IPS-18c (cell line): ENCODE results near the gene PKD1L1.

Source experiments
- H3K4me3 ChIP-seq: 2 replicates; pipeline ENCODE4 v1.7.0; 2013; ENCODE audit warnings: low read depth, mild to moderate bottlenecking, low read length, moderate library complexity; ENCODE audit not compliant: insufficient read depth
- H3K9me3 ChIP-seq: one replicate; pipeline ENCODE4 v1.6.1; 2013; ENCODE audit warnings: mild to moderate bottlenecking, low read length, moderate library complexity; ENCODE audit not compliant: control insufficient read depth, insufficient read depth

PKD1L1 gene

GRCh38 chr7:47826754-47827153 lies 121.5 kb downstream of the PKD1L1 start:
- H3K9me3 ChIP-seq: no peaks in the 10 kb centered on the region
- no peak overlapping the region for H3K4me3 ChIP-seq

- Histone ChIP-seq H3K4me3 (no peak overlapping the region), H3K9me3 (no peaks in the 10 kb centered on the region)
Observed at GRCh38 chr7:47819607-47819920, 128.7 kb downstream of the PKD1L1 start.

- H3K4me3 ChIP-seq: no peak overlapping the region
- H3K9me3 ChIP-seq: no peaks in the 10 kb centered on the region
Observed at GRCh38 chr7:47818796-47819606, 129.3 kb downstream of the PKD1L1 start.

- Histone ChIP-seq H3K9me3 (no peaks in the 10 kb centered on the region), H3K4me3 (no peak overlapping the region)
Observed at GRCh38 chr7:47817917-47818316, 130.3 kb downstream of the PKD1L1 start.

GRCh38 chr7:47816647-47817046 lies 131.6 kb downstream of the PKD1L1 start:
- H3K9me3 ChIP-seq: no peaks in the 10 kb centered on the region
- H3K4me3 ChIP-seq: no peak overlapping the region

GRCh38 chr7:47815867-47816266 lies 132.4 kb downstream of the PKD1L1 start:
- H3K9me3 ChIP-seq: no peaks in the 10 kb centered on the region
- H3K4me3 ChIP-seq: no peak overlapping the region

GRCh38 chr7:47814905-47815613 lies 133.2 kb downstream of the PKD1L1 start:
- Histone ChIP-seq H3K4me3 (no peak overlapping the region), H3K9me3 (no peaks in the 10 kb centered on the region)

- H3K9me3 ChIP-seq: no peaks in the 10 kb centered on the region
Observed at GRCh38 chr7:47813620-47814260, 134.5 kb downstream of the PKD1L1 start.

GRCh38 chr7:47812429-47813136 lies 135.7 kb downstream of the PKD1L1 start:
- Histone ChIP-seq H3K4me3 (no peak overlapping the region), H3K9me3 (no peaks in the 10 kb centered on the region)

More at GRCh38 chr7:47813620-47814260, 134.5 kb downstream of the PKD1L1 start:
- no peak overlapping the region for H3K4me3 ChIP-seq

- no peaks in the 10 kb centered on the region for H3K9me3 ChIP-seq
- no peak overlapping the region for H3K4me3 ChIP-seq
Observed at GRCh38 chr7:47811632-47812380, 136.5 kb downstream of the PKD1L1 start.

- H3K4me3 ChIP-seq: no peak overlapping the region
- no peaks in the 10 kb centered on the region for H3K9me3 ChIP-seq
Observed at GRCh38 chr7:47809387-47809786, 138.9 kb downstream of the PKD1L1 start.

GRCh38 chr7:47808321-47808720 lies 139.9 kb downstream of the PKD1L1 start:
- H3K4me3 ChIP-seq: no peak overlapping the region
- H3K9me3 ChIP-seq: no peaks in the 10 kb centered on the region

- Histone ChIP-seq H3K9me3 (no peaks in the 10 kb centered on the region), H3K4me3 (no peak overlapping the region)
Observed at GRCh38 chr7:47807756-47808155, 140.5 kb downstream of the PKD1L1 start.

- H3K4me3 ChIP-seq: no peak overlapping the region
- H3K9me3 ChIP-seq: no peaks in the 10 kb centered on the region
Observed at GRCh38 chr7:47807126-47807525, 141.1 kb downstream of the PKD1L1 start.

GRCh38 chr7:47806701-47807103 lies 141.6 kb downstream of the PKD1L1 start:
- H3K9me3 ChIP-seq: no peaks in the 10 kb centered on the region
- no peak overlapping the region for H3K4me3 ChIP-seq

- Histone ChIP-seq H3K4me3 (no peak overlapping the region), H3K9me3 (no peaks in the 10 kb centered on the region)
Observed at GRCh38 chr7:47804767-47805545, 143.3 kb downstream of the PKD1L1 start.
